ENCODE data around the gene XCL2. TPM values are rescaled to one million over a fixed set of nuclear protein-coding genes. Genes with fewer than 3 reads are reported as not detected.
A peak's percentile ranks its signal among the peaks of the same experiment; 100 is the strongest.

XCL2 gene
- total and polyA plus RNA-seq, 7 donors = 1.4 to 1.9 TPM; not detected in 5

DNA sequence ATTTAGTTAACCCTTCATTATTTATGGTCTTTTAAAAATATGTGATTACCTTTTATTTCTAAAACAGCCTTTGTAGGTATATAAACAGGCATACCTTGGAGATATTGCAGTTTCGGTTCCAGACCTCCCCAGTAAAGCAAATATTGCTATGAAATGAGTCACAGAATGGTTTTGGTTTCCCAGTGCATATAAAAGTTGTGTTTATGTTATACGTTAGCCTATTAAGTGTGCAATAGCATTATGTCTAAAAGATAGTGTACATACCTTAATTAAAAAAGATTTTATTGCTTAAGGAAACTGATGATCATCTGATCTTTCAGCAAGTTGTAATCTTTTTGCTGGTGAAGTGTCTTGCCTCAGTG is 44.1 kb downstream of the XCL2 start:
- Histone ChIP-seq H3K27me3 (no peaks in the 10 kb centered on the region), H3K4me3 (no peak overlapping the region), H3K9me3 (no peaks in the 10 kb centered on the region), H3K4me1 (peaks cover 2 to 69% (median 44%) of the 10 kb centered on the region in 4 donors), H3K27ac (peak overlapping the region; percentile 40 to 78 (median 68)), H3K36me3 (no peaks in the 10 kb centered on the region)
- WGBS, 2 donors = 15 to 64% methylated on average over 2 of the region's 2 CpGs
- DNase-seq = no peak
- intact Hi-C loops (cut with DNase I) = loop anchor here (10.0 kb wide), 1 partner anchor 605 kb away; the partner anchor contains the start of gene ATP1B1
- TF ChIP-seq POLR2AphosphoS5 (IDR thresholded peaks at IDR 0.05) (peak in 1 of 4 donors; percentile 19), POLR2A (IDR thresholded peaks at IDR 0.05) (no peak), EP300 (IDR thresholded peaks at IDR 0.05) (no peak)
- TF ChIP-seq, protein P1, sequence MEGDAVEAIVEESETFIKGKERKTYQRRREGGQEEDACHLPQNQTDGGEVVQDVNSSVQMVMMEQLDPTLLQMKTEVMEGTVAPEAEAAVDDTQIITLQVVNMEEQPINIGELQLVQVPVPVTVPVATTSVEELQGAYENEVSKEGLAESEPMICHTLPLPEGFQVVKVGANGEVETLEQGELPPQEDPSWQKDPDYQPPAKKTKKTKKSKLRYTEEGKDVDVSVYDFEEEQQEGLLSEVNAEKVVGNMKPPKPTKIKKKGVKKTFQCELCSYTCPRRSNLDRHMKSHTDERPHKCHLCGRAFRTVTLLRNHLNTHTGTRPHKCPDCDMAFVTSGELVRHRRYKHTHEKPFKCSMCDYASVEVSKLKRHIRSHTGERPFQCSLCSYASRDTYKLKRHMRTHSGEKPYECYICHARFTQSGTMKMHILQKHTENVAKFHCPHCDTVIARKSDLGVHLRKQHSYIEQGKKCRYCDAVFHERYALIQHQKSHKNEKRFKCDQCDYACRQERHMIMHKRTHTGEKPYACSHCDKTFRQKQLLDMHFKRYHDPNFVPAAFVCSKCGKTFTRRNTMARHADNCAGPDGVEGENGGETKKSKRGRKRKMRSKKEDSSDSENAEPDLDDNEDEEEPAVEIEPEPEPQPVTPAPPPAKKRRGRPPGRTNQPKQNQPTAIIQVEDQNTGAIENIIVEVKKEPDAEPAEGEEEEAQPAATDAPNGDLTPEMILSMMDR (IDR thresholded peaks at IDR 0.05) = no peak

DNA sequence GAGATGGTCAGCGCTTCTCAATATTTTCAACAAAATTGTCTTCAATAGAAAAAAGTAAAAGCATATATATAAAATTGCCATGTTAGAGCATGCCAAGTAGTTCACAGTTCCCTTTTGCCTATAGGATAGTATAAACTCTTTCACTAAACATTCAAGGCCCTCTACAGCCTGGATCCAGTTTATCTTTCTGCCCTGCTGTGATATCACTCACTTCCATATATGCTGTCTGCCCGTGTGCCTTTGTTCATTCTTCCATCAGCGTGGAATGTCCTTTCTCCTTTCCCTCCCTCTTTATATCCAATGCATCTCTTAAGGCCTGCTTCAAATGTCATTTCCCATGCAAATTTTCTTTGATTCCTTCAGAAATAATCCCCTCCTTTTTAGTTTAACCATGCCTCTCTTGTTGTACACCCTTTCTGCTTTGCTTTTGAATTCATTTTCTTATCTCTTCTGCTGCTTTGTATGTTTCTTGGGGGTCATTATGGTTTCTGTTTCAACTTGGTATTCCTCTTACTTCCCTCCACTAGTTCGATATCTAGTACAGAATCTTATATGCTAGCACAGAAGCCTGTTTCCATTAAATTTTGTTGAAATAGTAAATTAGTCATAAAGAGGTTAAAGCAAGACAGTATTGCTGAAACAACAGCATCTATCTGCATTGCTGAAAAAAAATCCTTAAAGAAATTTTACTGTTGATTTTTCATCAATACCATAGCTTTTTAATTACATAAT is 44.7 kb downstream of the XCL2 start:
- DNase-seq = no peak
- Histone ChIP-seq H3K9me3 (no peaks in the 10 kb centered on the region), H3K4me3 (no peak overlapping the region), H3K4me1 (peaks cover 2 to 71% (median 45%) of the 10 kb centered on the region in 4 donors), H3K36me3 (no peaks in the 10 kb centered on the region), H3K27ac (peak overlapping the region; percentile 40 to 78 (median 68)), H3K27me3 (no peaks in the 10 kb centered on the region)
- intact Hi-C loops (cut with DNase I) = loop anchor here (10.0 kb wide), 1 partner anchor 606 kb away; the partner anchor contains the start of gene ATP1B1
- WGBS, 2 donors = 66 to 79% methylated on average over 4 of the region's 4 CpGs
- TF ChIP-seq POLR2A (IDR thresholded peaks at IDR 0.05) (no peak), EP300 (IDR thresholded peaks at IDR 0.05) (no peak)

DNA sequence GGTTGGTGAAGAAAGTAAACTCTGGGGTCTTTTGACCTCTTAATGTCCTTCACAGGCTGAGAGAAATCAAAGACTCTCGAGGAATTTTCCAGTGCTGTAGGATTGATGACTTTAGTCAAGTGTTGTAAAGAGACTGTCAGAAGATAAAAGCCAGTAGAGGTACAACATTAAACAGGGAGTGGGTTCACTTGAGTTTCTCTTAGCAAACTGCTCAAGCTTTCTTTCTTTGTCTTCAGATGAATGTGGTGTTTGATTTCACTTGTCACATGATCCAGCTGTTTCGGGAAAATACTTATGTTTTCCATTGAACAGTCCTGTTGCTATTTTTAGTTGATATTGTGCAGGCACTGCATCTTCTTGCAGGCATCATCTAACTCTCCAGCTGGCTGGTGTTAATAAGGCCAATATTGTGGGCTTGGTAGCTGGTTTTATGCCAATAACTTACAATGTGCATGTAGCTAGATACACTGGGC is 45.6 kb downstream of the XCL2 start:
- Histone ChIP-seq H3K27me3 (no peaks in the 10 kb centered on the region), H3K4me1 (peaks cover 2 to 79% (median 48%) of the 10 kb centered on the region in 4 donors), H3K27ac (peak overlapping the region; percentile 55 to 78 (median 68)), H3K36me3 (no peaks in the 10 kb centered on the region), H3K4me3 (no peak overlapping the region), H3K9me3 (no peaks in the 10 kb centered on the region)
- intact Hi-C loops (cut with DNase I) = loop anchor here (10.0 kb wide), 1 partner anchor 607 kb away; the partner anchor contains the start of gene ATP1B1
- WGBS, 2 donors = 47 to 57% methylated on average over 2 of the region's 2 CpGs
- DNase-seq = peak; percentile 72
- peak; percentile 84 to 98 (median 94) for TF ChIP-seq EP300 (IDR thresholded peaks at IDR 0.05)
- TF ChIP-seq, protein P1 (IDR thresholded peaks at IDR 0.05) = no peak
- no peak for TF ChIP-seq POLR2A (IDR thresholded peaks at IDR 0.05)
- peak; percentile 99 to 100 (median 100) for TF ChIP-seq POLR2AphosphoS5 (IDR thresholded peaks at IDR 0.05)

DNA sequence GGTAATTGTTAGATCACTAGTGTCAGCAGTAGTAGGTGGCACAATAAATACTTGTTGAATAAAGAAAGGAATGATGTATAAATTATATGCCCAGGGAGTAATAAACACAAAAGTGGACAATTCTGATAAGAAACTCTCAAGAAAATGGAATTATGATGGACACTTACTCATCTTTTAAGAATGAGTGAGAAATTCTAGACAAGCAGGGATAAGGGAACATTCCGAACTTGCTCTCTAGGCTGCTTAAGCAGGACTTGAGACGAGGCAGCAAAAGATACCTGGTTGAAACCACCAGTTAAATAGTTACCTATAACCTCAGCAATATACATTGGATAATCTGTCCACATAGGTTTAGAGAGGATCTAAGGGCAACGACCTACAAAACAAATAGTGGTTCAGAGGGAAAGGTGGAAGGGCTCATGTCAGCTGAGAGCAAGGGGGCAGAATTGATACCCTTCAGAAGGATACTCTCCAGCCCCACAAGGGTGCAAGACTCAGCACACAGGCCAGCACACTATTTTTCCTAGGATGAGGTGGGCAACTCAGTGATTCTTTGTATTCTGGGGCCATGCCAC is 46.3 kb downstream of the XCL2 start:
- WGBS, 2 donors = 47 to 79% methylated on average over 3 of the region's 3 CpGs
- Histone ChIP-seq H3K9me3 (no peaks in the 10 kb centered on the region), H3K36me3 (no peaks in the 10 kb centered on the region), H3K4me3 (no peak overlapping the region), H3K27me3 (no peaks in the 10 kb centered on the region), H3K4me1 (peaks cover 2 to 86% (median 53%) of the 10 kb centered on the region in 4 donors), H3K27ac (peak overlapping the region; percentile 55 to 78 (median 64))
- TF ChIP-seq POLR2A (IDR thresholded peaks at IDR 0.05) (no peak), POLR2AphosphoS5 (IDR thresholded peaks at IDR 0.05) (no peak), EP300 (IDR thresholded peaks at IDR 0.05) (no peak)
- TF ChIP-seq, protein P1 (IDR thresholded peaks at IDR 0.05) = no peak
- no peak for DNase-seq
- intact Hi-C loops (cut with DNase I) = loop anchor here (10.0 kb wide), 1 partner anchor 607 kb away; the partner anchor contains the start of gene ATP1B1

Data from sigmoid colon (tissue), 7 donors.